Stimulated activated CD4-positive, alpha-beta T cell treated with anti-CD3 and anti-CD28 coated beads, Interleukin-4, amount 100 ng/mL, for 1 hour (primary cell): ENCODE results near the gene POU2AF3.

Experiments used
- DNase-seq: peaks from one replicate; pipeline ENCODE4 v3.0.0-alpha.2; 2020

The POU2AF3 gene

DNA sequence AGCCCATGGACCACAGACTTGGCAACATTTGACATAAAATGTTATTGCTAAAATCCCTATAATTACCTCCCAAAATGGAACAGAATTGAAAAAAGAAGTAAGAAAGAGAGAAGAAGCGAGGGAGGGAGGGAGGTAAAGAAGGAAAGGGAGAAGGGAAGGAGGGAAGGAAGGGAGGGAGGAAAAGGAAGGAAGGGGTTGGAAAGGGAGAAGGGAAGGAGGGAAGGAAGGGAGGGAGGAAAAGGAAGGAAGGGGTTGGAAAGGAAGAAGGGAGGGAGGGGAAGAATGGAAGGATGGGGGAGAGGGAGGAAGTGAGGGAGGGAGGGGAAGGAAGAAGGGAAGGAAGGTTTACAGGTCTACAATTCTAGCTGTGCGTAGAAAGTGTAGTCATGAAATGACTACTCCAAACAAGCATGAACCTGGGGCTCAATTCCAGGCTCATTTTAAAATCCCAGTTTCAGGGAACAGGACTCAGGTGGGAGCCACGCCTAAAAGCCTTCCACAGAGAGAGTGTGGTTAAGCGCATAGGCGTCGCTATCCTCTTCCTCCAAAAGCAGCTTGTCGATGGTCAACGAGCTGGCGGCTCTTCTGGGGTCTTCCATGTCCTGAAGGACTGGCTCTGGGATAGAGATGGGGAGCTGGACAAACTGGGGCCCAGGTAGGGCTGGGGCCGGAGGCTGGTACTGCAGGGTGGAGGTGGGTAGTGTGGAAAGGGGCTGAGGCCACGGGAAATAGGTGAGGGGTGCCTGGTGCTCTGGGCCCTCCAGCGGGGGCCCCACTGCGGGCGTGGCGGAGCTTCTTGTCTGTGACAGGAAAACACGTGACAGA is 55.6 kb downstream of the POU2AF3 start:
- DNase-seq, result no peak

DNA sequence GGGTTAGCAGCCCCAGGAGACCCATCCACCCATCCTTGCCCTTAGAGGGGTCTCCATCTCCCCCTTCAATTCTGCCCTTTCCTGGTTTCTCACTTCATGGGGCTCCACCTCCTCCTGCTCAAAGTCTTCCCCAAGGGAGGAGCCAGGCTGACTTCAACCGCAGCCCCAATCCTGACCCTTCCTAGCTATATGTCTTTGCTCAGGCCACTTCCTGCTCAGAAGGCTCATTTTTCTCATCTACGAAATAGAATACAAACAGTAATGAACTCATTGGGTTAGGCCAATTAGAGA is 56.2 kb downstream of the POU2AF3 start:
- no peak for DNase-seq

DNA sequence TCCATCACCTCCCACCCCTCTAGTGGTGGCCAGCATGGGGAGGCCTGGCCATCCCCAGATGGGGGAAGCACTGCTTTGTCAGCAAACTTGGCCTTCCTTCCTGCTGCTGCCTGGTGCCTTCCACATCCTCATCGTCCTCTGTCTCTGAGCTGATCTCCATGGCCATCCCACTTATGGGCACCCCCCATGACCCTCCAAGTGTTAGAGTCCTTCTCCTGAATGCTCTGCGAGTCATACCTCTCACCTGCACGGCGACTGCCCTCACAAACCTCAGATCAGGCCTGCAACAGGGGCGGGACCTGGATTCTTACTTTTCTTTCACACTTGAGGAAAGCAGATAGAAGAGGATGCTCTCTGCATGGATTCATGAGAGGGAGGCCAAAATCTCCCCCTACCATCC is 56.8 kb downstream of the POU2AF3 start:
- no peak for DNase-seq

DNA sequence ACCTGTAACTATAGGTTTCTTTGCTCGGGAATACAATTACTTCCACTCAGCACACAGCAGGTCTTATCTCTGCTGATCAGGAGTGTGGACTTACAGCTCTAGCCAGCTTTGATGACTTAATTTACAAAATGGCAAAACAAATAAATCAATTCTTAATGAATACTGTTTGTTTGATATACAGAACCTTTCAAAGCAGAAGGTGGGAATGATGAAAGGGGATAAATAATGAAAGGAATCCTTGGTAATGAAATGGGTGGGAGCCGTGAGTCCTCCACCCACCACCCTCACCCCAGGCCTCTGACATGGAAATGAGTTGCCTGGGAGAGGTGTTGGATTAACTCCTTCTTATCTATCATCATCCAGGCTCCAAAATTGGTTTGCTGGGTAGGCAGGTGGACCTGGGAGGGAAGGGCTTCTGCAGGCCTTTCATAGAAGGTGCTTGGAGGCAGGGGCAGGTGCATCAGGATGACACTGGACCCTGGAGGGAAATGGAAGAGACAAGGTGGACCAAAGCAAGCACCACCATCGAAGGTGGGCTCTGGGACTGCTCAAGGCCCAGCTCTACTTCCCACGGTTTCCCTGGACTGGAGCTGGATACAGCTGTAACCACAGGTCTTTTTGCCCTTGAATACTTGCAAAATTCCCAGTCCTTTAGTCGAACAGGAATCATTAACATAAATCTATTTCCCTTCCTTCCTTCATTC is 57.8 kb downstream of the POU2AF3 start:
- DNase-seq, result no peak

DNA sequence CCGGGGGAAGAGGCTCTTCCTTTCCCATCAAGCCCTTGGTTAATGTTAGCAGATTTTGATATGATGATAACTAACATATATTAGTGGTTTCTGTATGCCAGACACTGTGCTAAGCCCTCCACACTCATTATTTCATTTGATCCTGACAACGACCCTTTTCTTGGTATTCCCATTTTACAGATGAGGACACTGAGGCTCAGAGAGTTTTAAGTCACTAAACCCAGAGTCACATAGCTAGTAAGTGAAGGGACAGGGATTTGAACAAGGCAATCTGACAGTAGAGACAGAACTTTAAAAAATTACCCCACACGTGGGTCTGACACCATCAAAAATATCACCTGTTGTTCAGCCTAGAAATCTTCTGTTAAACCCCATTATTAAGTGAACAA is 58.3 kb downstream of the POU2AF3 start:
- no peak for DNase-seq

DNA sequence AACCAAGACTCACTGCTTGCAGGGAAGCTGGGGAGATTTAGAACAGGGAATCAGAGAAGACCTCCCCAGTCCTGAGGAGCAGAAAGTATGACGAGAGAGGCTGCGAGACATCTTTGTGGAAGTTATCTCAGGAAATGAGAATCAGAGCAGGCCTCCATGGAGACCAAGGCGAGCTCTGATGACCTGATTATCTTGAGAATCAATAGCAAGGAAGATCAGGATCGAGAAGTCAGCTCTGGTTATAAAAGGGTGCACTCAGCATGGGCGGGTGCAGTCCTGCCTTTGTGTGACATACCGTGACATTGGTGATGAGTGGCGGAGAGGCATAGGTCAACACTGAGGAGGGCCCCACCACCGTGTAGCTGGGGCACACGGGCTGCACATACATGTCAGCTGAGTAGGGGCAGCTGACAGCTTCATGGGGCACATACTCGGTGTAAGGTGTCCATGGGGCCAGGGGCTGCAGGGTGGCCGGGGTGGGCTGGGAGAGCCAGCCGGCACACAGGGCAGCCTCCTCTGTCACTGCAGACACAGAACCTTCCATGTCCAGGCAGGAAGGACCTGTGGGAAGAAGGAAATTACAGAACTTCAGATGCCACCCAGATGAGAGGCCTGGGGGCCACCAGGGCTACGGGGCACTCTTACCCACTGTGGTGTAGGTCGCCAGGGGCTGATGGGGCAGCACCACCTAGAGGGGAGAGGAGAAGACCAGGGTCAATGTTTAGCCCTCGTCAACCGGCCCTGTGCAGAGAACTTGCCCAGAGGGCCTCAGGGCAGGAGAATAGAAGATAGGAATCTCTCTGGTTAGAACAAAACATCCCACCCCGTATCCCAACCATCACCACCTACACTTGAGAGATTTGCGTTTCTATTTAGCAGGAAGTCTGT is 59.0 kb downstream of the POU2AF3 start:
- DNase-seq, result no peak
